Testis (tissue), 2 donors: ENCODE measurements around the gene ZNF488.

Experiments
- POLR2A ChIP-seq: fragments of 450-650 bp; IDR thresholded peaks from one replicate; pipeline ENCODE4 v1.6.1; 2017; ENCODE audit warnings: antibody characterized with exemption, mild to moderate bottlenecking, moderate library complexity
- TF ChIP-seq, protein P1 (sequence below), 3 experiments: fragments of 450-650 bp in 2 of 3; fragments of 200-600 bp in 1 of 3; sonication (generic) in 1 of 3; IDR thresholded peaks; one replicate each; pipeline ENCODE4 v1.5.1; 2016 to 2019; ENCODE audit warnings: antibody characterized with exemption in 3 of 3, mild to moderate bottlenecking in 2 of 3, moderate library complexity in 1 of 3

DNA sequence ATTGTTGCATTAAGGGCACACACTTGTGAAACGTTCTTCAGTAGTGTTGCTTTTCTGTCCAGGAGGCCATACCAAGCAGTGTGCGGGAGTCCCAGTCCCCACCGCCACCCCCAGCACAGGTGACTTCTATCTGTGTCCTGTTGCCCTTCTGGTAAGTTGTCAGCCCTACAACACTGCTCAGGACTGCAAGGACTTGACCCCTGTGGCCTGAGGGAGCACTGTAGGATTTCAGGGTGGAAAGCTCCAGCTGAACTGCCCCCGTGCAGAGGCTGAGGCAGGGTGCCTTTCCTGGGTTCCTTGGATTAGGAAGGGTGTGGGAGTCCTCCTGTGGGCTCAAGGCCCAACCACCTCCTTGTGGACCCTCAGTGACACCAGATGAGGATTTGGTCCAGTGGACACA, 26.8 kb upstream of the ZNF488 start:
- no peak for TF ChIP-seq POLR2A
- TF ChIP-seq, protein P1, sequence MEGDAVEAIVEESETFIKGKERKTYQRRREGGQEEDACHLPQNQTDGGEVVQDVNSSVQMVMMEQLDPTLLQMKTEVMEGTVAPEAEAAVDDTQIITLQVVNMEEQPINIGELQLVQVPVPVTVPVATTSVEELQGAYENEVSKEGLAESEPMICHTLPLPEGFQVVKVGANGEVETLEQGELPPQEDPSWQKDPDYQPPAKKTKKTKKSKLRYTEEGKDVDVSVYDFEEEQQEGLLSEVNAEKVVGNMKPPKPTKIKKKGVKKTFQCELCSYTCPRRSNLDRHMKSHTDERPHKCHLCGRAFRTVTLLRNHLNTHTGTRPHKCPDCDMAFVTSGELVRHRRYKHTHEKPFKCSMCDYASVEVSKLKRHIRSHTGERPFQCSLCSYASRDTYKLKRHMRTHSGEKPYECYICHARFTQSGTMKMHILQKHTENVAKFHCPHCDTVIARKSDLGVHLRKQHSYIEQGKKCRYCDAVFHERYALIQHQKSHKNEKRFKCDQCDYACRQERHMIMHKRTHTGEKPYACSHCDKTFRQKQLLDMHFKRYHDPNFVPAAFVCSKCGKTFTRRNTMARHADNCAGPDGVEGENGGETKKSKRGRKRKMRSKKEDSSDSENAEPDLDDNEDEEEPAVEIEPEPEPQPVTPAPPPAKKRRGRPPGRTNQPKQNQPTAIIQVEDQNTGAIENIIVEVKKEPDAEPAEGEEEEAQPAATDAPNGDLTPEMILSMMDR (IDR thresholded peaks at IDR 0.05) = no peak
